ENCODE results near the gene CLIP4. TPM values are rescaled to one million over a fixed set of nuclear protein-coding genes. Genes with fewer than 3 reads are reported as not detected.

The CLIP4 gene
- total and polyA plus RNA-seq, 2 of the 13 experiments (the other 11 are each of a cell fraction or from before 2014, with no cell fraction given), result 0.46 to 0.49 TPM

DNA sequence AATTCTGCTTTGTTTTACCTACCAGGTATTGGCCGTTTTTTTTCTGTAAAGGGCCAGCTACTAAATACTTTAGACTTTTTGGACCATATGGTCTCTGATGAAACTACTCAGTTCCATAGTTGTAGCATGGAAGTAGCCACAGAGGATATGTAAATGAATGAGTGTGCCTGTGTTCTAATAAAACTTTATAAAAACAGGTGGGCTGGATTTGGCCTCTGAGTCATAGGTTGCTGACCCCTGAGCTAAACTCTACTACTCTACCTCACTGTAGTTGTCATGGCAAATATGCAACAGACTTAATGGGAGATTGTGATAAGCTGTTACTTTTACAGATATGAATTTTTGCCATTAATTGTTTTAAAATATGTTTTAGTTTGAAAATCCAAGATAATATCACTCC is 19.7 kb downstream of the CLIP4 start:
- POLR2A ChIA-PET, result no interaction called here
- H3K27ac ChIP-seq (ENCODE audit: extremely low read length, insufficient read depth, low read length), result no peak overlapping the region
- CTCF ChIA-PET (ENCODE audit: low intra/inter-chr PET ratio, low total read pairs), result no interaction called here
- no peak overlapping the region for H3K9ac ChIP-seq (ENCODE audit: insufficient read depth, low read depth, low read length)
- peaks cover 8% of the 10 kb centered on the region; the same call in 1 of the 2 replicates for H3K9me3 ChIP-seq (ENCODE audit: low read length)
- TF ChIP-seq, protein P1, sequence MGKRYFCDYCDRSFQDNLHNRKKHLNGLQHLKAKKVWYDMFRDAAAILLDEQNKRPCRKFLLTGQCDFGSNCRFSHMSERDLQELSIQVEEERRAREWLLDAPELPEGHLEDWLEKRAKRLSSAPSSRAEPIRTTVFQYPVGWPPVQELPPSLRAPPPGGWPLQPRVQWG (CRISPR knock-in tag; IDR thresholded peaks at IDR 0.05; ENCODE audit: borderline replicate concordance, low read depth), result no peak
- TF ChIP-seq FOXJ3 (CRISPR knock-in tag; IDR thresholded peaks at IDR 0.05; ENCODE audit: borderline replicate concordance), result no peak
- TF ChIP-seq, protein P2, sequence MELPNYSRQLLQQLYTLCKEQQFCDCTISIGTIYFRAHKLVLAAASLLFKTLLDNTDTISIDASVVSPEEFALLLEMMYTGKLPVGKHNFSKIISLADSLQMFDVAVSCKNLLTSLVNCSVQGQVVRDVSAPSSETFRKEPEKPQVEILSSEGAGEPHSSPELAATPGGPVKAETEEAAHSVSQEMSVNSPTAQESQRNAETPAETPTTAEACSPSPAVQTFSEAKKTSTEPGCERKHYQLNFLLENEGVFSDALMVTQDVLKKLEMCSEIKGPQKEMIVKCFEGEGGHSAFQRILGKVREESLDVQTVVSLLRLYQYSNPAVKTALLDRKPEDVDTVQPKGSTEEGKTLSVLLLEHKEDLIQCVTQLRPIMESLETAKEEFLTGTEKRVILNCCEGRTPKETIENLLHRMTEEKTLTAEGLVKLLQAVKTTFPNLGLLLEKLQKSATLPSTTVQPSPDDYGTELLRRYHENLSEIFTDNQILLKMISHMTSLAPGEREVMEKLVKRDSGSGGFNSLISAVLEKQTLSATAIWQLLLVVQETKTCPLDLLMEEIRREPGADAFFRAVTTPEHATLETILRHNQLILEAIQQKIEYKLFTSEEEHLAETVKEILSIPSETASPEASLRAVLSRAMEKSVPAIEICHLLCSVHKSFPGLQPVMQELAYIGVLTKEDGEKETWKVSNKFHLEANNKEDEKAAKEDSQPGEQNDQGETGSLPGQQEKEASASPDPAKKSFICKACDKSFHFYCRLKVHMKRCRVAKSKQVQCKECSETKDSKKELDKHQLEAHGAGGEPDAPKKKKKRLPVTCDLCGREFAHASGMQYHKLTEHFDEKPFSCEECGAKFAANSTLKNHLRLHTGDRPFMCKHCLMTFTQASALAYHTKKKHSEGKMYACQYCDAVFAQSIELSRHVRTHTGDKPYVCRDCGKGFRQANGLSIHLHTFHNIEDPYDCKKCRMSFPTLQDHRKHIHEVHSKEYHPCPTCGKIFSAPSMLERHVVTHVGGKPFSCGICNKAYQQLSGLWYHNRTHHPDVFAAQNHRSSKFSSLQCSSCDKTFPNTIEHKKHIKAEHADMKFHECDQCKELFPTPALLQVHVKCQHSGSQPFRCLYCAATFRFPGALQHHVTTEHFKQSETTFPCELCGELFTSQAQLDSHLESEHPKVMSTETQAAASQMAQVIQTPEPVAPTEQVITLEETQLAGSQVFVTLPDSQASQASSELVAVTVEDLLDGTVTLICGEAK (IDR thresholded peaks at IDR 0.05), result 0 out of 2 replicates have a peak, but pooled peaks have one; percentile 21
- TF ChIP-seq, protein P2 (CRISPR knock-in tag; IDR thresholded peaks at IDR 0.05), result no peak; the same call in 1 of the 2 replicates
- H3K4me3 ChIP-seq (replicated peaks in 1 of 3; ENCODE audit: insufficient read depth in 1 of 3, low read depth in 2 of 3, low read length in 3 of 3), result no peak overlapping the region
- peaks cover 10% of the 10 kb centered on the region for H3K4me1 ChIP-seq (ENCODE audit: insufficient read depth, low read length)
- no peak overlapping the region for H3K4me2 ChIP-seq (ENCODE audit: low read depth, low read length)
- no peaks in the 10 kb centered on the region for H3K36me3 ChIP-seq (replicated peaks in 1 of 2; ENCODE audit: control insufficient read depth in 1 of 2, insufficient read depth in 2 of 2, low read length in 2 of 2)
- no peaks in the 10 kb centered on the region for H4K20me1 ChIP-seq (ENCODE audit: insufficient read depth, low read length)
- BruUV-seq (replicated peaks), result no TSS peak
- H3K79me2 ChIP-seq (ENCODE audit: insufficient read depth, low read length), result no peaks in the 10 kb centered on the region
- FAIRE-seq (no peak), ATAC-seq (no peak), DNase-seq (ENCODE audit: low spot score) (no peak)
- intact Hi-C loops (cut with micrococcal nuclease; ENCODE audit: unreplicated experiment), result no loop called here
- 2% methylated on average over 1 of the region's 1 CpG for WGBS (ENCODE audit: low lambda C conversion rate)
- no peak overlapping the region for H2AFZ ChIP-seq (ENCODE audit: low read length)
- H3K27me3 ChIP-seq (ENCODE audit: control insufficient read depth in 1 of 2, insufficient read depth in 2 of 2, low read length in 2 of 2), result no peaks in the 10 kb centered on the region
- in situ Hi-C loops (cut with HindIII; ENCODE audit: extremely low pct_ligation_motif_present, low pct_unique_long_range_greater_than_20kb), result no loop called here
